ENCODE measurements around the gene DBNDD1.

Gene DBNDD1

GRCh38 chr16:89993377-89993776, 25.9 kb downstream of the DBNDD1 start:
- H3K36me3 Mint-ChIP-seq: peaks cover 90% of the 10 kb centered on the region
- H3K27ac Mint-ChIP-seq: no peak overlapping the region
- ATAC-seq (no peak), DNase-seq (ENCODE audit: low spot score in 2 of 2) (no peak)
- no peaks in the 10 kb centered on the region for H3K9me3 Mint-ChIP-seq
- H3K4me3 Mint-ChIP-seq: no peak overlapping the region
- H3K4me1 Mint-ChIP-seq: peaks cover 24% of the 10 kb centered on the region

DNA sequence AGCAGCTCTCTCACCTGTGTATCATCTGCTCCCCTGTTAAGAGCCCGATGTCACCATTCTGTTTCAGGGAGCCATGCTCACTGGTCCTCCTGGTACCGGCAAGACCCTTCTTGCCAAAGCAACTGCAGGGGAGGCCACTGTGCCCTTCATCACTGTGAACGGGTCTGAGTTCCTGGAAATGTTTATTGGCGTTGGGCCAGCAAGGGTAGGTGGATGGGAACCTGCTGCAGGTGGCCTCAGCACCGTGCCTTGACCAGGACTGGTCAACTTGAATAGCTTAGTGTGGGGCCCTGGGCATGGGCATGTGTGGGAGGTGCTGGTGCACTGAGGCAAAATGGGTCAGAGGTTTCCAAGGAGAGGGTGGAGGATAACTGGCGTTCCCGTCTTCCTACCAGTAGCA, 28.5 kb downstream of the DBNDD1 start:
- Mint-ChIP-seq H3K27ac (peak overlapping the region; percentile 56), H3K36me3 (peaks cover 99% of the 10 kb centered on the region), H3K4me1 (peaks cover 13% of the 10 kb centered on the region), H3K4me3 (no peak overlapping the region), H3K9me3 (no peaks in the 10 kb centered on the region)
- no peak for DNase-seq (ENCODE audit: low spot score in 2 of 2)
- no peak for ATAC-seq

DNA sequence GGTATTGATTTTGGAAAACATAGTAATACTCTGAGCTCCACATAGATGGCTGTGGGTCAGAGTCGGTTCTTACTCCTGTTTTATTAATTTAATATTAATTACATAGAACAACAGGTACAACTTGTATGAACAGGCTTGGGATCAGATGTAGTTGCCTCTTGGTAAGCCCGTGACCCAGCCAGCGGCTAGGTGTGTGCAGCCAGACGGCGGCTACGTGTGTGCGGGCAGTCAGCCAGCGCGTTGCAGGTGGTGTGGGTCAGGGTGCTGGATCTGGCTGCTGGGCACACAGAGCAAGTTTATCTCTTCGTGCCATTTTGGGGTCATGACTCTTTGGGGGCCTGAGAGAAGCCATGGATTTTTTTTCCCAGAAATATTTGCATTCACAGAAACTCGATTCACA, 30.3 kb downstream of the DBNDD1 start:
- no peaks in the 10 kb centered on the region for H3K9me3 Mint-ChIP-seq
- peaks cover 98% of the 10 kb centered on the region for H3K36me3 Mint-ChIP-seq
- ATAC-seq (no peak), DNase-seq (ENCODE audit: low spot score in 2 of 2) (no peak)
- H3K4me3 Mint-ChIP-seq: no peak overlapping the region
- H3K27ac Mint-ChIP-seq: no peak overlapping the region
- H3K4me1 Mint-ChIP-seq: no peaks in the 10 kb centered on the region

DNA sequence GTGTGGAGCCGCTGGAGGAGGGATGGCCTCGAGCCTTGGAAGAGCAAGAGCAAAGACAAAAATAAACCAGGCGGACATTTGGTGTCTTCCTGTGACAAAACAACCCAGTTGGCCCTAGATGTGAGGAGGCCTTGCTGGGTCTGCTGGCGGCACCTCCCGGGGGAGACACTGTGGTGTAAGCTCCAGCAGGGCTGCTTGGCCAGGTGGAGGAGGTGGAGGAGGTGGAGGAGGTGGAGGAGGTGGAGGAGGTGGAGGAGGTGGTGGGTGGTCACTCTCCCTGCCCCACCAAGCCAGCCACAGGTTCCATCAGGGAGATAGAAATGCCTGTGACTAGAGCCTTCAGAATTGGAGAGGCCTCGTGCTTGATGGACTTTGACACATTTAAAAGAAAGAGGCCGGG, 32.1 kb downstream of the DBNDD1 start:
- Mint-ChIP-seq H3K9me3 (no peaks in the 10 kb centered on the region), H3K4me1 (no peaks in the 10 kb centered on the region), H3K27ac (peak overlapping the region; percentile 29), H3K4me3 (no peak overlapping the region), H3K36me3 (peaks cover 98% of the 10 kb centered on the region)
- ATAC-seq (no peak), DNase-seq (ENCODE audit: low spot score in 2 of 2) (no peak)

DNA sequence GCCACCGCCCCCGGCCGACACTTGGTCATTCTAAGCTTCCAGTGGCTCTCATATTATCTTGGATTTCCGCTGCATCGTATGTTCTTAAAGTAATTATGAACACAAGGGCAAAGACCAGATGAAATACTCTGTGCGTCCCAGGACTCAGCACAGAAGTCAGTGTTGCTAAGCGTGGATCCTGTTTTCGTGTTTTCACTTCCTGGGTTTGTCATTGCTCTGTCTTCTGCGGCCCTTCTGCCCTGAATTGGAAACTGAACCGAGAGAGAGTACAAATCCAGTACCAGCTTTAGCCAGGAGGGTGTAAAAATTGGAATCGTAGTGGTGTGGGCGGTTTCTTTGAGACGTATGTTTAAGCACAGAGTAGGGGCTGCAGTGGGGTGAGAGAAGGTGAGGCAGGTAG, 32.7 kb downstream of the DBNDD1 start:
- no peak for DNase-seq (ENCODE audit: low spot score in 2 of 2)
- ATAC-seq: no peak
- H3K36me3 Mint-ChIP-seq: peaks cover 98% of the 10 kb centered on the region
- H3K4me1 Mint-ChIP-seq: no peaks in the 10 kb centered on the region
- H3K4me3 Mint-ChIP-seq: no peak overlapping the region
- H3K27ac Mint-ChIP-seq: peak overlapping the region; percentile 29
- no peaks in the 10 kb centered on the region for H3K9me3 Mint-ChIP-seq

- DNase-seq (ENCODE audit: low spot score in 2 of 2): no peak
- Mint-ChIP-seq H3K27ac (no peak overlapping the region), H3K4me3 (no peak overlapping the region), H3K9me3 (no peaks in the 10 kb centered on the region), H3K36me3 (peaks cover 98% of the 10 kb centered on the region), H3K4me1 (no peaks in the 10 kb centered on the region)
- no peak for ATAC-seq
Measured at GRCh38 chr16:89985219-89985618, 34.0 kb downstream of the DBNDD1 start.

GRCh38 chr16:89984216-89984615, 35.0 kb downstream of the DBNDD1 start:
- no peak for DNase-seq (ENCODE audit: low spot score in 2 of 2)
- Mint-ChIP-seq H3K4me3 (no peak overlapping the region), H3K27ac (no peak overlapping the region), H3K36me3 (peaks cover 98% of the 10 kb centered on the region), H3K4me1 (no peaks in the 10 kb centered on the region), H3K9me3 (no peaks in the 10 kb centered on the region)
- ATAC-seq: peak; percentile 49

DNA sequence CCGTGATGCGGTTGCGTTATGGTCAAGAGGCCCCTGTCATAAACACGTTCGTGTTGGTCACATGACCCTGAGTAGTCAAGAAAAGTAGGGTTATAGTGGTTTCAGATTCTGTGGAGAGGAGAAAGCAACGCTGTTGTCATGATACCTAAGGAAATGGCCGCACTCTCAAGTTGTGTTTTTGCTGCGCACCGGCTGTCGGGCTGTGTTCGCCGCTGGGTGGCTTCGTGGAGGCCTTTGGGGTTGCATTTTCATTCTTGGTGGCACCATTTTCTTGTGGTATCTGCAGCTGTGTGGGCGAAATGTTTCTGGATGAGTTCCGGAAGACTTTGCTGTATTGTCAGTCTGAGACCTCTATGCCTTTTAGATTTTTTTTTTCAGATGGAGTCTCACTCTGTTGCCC, 35.7 kb downstream of the DBNDD1 start:
- Mint-ChIP-seq H3K4me1 (no peaks in the 10 kb centered on the region), H3K27ac (no peak overlapping the region), H3K9me3 (no peaks in the 10 kb centered on the region), H3K36me3 (peaks cover 98% of the 10 kb centered on the region), H3K4me3 (no peak overlapping the region)
- ATAC-seq (peak; percentile 24), DNase-seq (ENCODE audit: low spot score in 2 of 2) (no peak)

GRCh38 chr16:89982318-89982717, 36.9 kb downstream of the DBNDD1 start:
- H3K27ac Mint-ChIP-seq: no peak overlapping the region
- ATAC-seq (no peak), DNase-seq (ENCODE audit: low spot score in 2 of 2) (no peak)
- H3K4me1 Mint-ChIP-seq: no peaks in the 10 kb centered on the region
- H3K9me3 Mint-ChIP-seq: no peaks in the 10 kb centered on the region
- H3K36me3 Mint-ChIP-seq: peaks cover 98% of the 10 kb centered on the region
- H3K4me3 Mint-ChIP-seq: no peak overlapping the region

- no peak overlapping the region for H3K4me3 Mint-ChIP-seq
- peaks cover 98% of the 10 kb centered on the region for H3K36me3 Mint-ChIP-seq
- DNase-seq (ENCODE audit: low spot score in 2 of 2) (no peak), ATAC-seq (peak; percentile 55)
- H3K9me3 Mint-ChIP-seq: no peaks in the 10 kb centered on the region
- no peaks in the 10 kb centered on the region for H3K4me1 Mint-ChIP-seq
- H3K27ac Mint-ChIP-seq: no peak overlapping the region
Measured at GRCh38 chr16:89981414-89981813, 37.8 kb downstream of the DBNDD1 start.

DNA sequence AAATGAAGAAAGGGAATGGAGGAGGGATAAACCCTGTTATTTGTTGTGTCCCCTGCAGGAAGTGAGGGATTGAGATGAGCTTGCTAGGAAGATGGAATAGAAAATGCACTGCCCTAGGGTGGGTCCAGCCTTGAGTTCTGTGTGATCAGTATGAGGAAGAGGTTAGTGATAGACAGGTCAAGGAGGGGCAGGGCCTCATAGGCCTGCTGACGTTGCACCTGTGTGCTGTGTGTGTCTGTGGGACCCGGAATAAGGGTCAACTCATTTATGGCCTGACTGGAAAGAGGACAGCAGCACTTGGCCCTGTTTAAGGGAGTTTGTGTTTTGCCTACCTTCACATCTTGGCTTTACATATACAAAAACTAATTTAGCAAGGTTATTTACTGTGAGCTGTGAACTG, 44.4 kb downstream of the DBNDD1 start:
- no peaks in the 10 kb centered on the region for H3K9me3 Mint-ChIP-seq
- no peak overlapping the region for H3K4me3 Mint-ChIP-seq
- H3K36me3 Mint-ChIP-seq: peaks cover 57% of the 10 kb centered on the region
- ATAC-seq (no peak), DNase-seq (ENCODE audit: low spot score in 2 of 2) (no peak)
- H3K27ac Mint-ChIP-seq: no peak overlapping the region
- H3K4me1 Mint-ChIP-seq: peaks cover 25% of the 10 kb centered on the region

DNA sequence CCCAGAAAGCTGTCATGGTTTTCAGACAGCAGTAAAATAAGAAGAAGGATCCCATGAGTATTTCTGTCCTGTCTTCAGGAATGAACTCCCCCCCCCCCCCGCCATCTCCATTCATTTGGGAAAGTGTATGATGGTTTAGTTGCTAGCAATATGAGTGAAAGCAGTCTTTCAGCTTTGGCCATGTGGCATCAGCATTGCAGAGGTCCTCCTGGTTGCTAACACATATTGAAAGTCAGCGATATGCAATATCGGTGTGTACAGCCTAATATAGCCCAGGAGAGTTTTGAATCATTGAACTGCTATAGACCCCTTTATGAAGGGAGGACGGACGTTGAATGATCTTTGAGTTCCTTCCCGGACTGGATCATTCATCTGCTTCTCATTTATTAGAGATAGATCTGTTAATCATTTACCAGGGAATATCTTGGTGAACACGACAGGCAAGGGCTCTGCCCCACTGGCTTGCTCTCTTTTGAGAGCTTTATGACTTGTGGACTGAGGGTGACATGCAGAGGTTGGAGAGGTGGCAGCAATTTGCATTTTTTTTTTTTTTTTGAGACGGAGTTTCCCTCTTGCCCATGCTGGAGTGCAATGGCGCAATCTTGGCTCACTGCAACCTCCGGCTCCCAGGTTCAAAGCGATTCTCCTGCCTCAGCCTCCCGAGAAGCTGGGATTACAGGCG, 45.5 kb downstream of the DBNDD1 start:
- peaks cover 25% of the 10 kb centered on the region for H3K4me1 Mint-ChIP-seq

DNA sequence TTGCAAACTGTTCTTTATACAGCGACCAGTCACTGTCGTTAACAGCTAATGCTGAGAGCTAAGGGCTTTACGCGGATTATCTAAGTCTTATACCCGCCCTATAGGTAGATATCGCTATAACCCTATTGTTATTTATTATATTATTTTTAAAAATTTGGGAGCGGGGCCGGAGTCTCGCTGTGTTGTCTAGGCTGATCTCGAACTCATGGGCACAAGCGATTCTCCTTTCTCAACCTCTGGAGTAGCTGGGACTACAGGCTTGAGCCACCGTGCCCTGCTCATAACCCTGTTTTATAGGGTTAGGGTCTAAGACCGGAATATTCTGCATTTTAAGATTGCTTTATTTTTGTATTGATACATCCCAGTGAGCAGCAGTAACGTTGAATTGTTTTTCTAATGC, 46.0 kb downstream of the DBNDD1 start:
- no peak for ATAC-seq
- Mint-ChIP-seq H3K4me3 (peak overlapping the region; percentile 96), H3K36me3 (peaks cover 41% of the 10 kb centered on the region), H3K9me3 (no peaks in the 10 kb centered on the region), H3K4me1 (peaks cover 25% of the 10 kb centered on the region), H3K27ac (peak overlapping the region; percentile 98)
- DNase-seq (ENCODE audit: low spot score in 2 of 2): no peak

More for the DNA sequence above, 45.5 kb downstream of the DBNDD1 start:
- DNase-seq (ENCODE audit: low spot score in 2 of 2): no peak
- H3K4me3 Mint-ChIP-seq: peak overlapping the region; percentile 96
- H3K36me3 Mint-ChIP-seq: peaks cover 46% of the 10 kb centered on the region
- H3K27ac Mint-ChIP-seq: peak overlapping the region; percentile 98
- H3K9me3 Mint-ChIP-seq: no peaks in the 10 kb centered on the region
- ATAC-seq: no peak

GRCh38 chr16:89972244-89973234, 46.7 kb downstream of the DBNDD1 start:
- peak; percentile 94 for ATAC-seq

GRCh38 chr16:89971495-89972243, 47.6 kb downstream of the DBNDD1 start:
- peak in 1 of 2 donors; percentile 60 for DNase-seq (ENCODE audit: low spot score in 2 of 2)
- Mint-ChIP-seq H3K4me1 (peaks cover 25% of the 10 kb centered on the region), H3K36me3 (peaks cover 25% of the 10 kb centered on the region), H3K27ac (peak overlapping the region; percentile 98), H3K9me3 (no peaks in the 10 kb centered on the region), H3K4me3 (peak overlapping the region; percentile 96)
- ATAC-seq: no peak

More at GRCh38 chr16:89972244-89973234, 46.7 kb downstream of the DBNDD1 start:
- Mint-ChIP-seq H3K4me1 (peaks cover 25% of the 10 kb centered on the region), H3K4me3 (peak overlapping the region; percentile 96), H3K36me3 (peaks cover 34% of the 10 kb centered on the region), H3K27ac (peak overlapping the region; percentile 98), H3K9me3 (no peaks in the 10 kb centered on the region)
- DNase-seq (ENCODE audit: low spot score in 2 of 2): peak; percentile 94

Data from stimulated activated effector memory CD8-positive, alpha-beta T cell treated with anti-CD3 and anti-CD28 coated beads, Interleukin-12 subunit alpha, Interleukin-12 subunit beta, amount 100 ng/mL, for 72 hours (primary cell).